IPS-NIHi11 (cell line): ENCODE results near the gene HCRTR2.

ENCODE experiments used
- DNase-seq: peaks from one replicate; pipeline ENCODE4 v3.0.0; 2012; ENCODE audit warnings: mixed read lengths, low spot score

Gene HCRTR2

GRCh38 chr6:55327169-55327568 is 152.9 kb downstream of the HCRTR2 start, which contains the start of gene GFRAL:
TSS of gene GFRAL (plus strand) at chr6:55327469. CDS start at chr6:55327555, 86 bp downstream.
- DNase-seq: no peak
